HG02973 (cell line): Measurements from ENCODE around the gene ALX3.
"Not testable (repeated sequence)": the region's sequence is repeated elsewhere in the genome, so short reads cannot be mapped to it uniquely, and the experiment has no call there.

ENCODE experiments used
- ATAC-seq: cut with Tn5 transposase; IDR thresholded peaks from one replicate; pipeline ENCODE4 v1.9.1; 2021; ENCODE audit warnings: moderate library complexity; ENCODE audit not compliant: unreplicated experiment

The ALX3 gene

DNA sequence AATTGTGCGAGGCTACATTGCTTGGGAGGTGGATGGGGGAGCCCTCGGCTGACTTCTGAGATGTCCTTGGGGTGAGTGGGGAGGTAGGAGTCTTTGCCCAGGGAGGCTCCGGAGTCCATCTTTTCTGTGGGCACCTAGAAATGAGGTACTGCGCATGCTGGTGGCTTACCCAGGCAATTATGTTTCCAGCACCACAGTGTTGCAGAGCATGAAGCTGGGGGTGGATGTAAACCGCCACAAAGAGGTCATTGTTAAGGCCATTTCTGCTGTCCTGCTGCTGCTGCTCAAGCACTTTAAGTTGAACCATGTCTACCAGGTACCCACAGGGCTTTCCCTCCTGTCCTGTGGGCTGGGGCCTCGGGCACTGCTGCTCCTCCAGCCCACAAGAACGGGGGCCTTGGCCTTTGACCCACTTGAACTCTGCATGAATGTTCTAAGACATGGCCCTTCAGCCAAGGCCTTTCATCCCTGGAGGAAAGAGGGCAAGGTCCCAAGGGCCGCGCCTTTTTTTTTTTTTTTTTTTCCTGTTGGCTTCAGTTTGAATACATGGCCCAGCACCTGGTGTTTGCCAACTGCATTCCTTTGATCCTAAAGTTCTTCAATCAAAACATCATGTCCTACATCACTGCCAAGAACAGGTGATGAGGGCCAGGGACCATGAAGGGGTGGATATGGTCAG lies 21.4 kb downstream of the ALX3 start:
- no peak for ATAC-seq

DNA sequence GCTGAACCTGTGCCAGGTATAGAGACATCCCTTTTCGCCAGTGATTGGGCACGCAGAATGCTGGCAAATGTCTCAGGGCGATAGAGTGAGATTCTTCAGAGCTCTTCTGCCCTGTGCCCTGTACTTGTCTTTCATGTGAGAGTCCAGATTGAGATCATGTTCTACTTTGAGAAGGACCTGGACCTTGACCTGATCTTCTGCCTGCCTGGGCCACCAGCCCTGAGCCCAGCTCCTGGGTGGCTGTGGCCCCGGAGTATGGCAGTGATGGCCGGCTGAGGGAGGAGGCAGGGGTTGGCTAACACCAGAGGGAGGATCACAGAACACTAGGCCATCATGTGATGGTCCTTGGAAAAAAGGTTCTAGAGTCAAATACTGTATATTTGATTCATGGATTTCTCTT lies 22.2 kb downstream of the ALX3 start:
- ATAC-seq = no peak

DNA sequence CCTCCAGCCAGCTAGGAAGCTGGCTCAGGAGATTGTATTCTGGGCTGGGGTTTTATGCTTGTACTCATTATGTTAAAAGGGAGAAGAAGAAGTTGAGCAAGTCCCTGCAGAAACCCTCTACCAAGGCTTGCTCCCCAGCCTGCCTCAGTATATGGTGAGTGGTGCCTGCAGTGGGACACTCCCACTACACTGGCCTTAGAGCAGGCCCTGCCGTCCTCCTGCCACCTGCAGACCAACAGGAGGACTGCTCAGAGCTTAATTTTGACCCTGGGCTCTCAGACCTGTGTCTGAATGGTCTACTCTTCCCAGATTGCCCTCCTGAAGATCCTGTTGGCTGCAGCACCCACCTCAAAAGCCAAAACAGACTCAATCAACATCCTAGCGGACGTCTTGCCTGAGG lies 23.0 kb downstream of the ALX3 start:
- ATAC-seq = no peak

GRCh38 chr1:110043016-110043415 lies 27.5 kb downstream of the ALX3 start:
- ATAC-seq = no peak

DNA sequence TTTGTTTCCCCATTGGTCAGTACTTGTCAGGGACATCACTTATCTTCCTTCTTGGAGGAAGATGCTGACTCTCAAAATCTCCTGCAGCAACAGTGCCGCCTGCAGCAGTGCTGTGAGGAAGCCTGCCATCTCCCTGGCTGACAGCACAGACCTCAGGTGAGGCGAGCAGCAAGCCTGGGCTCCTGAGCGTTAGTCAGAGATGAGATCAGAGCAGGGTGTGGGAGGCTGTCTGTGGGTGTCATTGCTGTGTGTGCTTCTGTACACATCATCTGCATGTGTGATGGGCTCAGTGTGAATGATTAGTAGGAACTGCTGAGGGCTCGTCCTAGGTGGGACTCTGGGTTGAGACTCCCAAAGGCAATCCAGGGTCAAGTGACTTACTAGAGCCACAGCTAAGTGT lies 29.9 kb downstream of the ALX3 start:
- no peak for ATAC-seq

- ATAC-seq = no peak
Measured at GRCh38 chr1:110039641-110040040, 30.8 kb downstream of the ALX3 start.

- ATAC-seq = no peak
Measured at GRCh38 chr1:110038271-110038670, 32.2 kb downstream of the ALX3 start.

DNA sequence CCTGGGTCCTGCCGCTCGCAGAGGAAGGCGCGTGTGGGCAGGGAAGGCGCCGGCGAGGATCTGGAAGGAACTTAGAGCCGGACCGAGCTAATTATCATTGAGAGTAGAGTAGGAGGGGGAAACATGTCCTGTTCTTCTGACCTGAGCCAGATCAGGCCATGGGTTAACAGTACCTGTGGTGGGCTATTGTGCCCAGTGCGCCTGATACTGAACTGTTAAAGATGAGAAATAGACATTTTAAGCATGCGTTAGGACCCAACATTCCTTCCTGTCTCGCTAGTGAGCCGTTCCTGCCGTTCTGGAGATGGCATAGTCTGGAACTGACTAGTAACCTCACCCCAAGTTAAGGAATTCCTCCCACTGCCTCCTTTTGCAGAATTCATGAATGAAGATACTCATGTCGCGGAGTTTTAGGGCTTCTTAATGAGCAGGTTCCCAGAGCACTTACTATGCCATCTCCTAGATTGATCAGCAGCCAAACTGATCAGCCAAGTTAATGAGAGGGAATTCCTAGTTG lies 35.2 kb downstream of the ALX3 start:
- ATAC-seq = peak; percentile 9

DNA sequence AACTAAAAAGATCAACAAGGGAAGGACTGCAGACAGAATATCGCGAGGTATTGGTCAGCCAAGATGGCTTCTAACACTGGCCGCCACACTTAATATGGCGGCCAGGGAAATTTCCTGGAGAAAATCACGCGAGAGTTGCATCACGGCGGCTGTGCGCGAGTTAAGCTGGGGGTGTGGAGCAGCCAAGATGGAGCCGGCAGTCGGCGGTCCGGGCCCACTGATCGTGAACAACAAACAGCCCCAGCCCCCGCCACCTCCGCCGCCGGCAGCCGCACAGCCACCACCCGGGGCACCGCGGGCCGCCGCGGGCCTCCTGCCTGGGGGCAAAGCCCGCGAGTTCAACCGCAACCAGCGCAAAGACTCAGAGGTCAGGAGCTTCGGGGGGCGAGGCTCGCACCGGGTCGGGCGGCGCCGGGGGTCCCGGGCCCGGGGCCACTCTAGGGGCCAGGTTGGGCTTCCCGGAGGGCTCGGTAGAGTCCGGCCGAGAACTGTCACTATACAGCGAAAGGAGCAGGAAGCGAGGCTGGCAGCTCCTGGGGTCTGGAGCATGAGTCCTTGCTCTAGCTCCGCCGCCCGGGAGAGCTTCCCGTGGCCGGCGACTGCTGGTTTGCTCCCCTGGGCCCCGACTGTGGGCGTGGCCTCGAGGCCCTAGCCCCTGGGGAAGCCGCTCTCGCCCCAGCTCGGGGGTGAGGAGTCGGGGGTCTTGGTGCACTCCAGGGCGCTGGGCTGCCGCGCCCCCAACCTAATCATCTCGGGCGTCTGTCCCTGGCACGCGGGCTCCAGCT lies 35.8 kb downstream of the ALX3 start, which contains the start of gene STRIP1:
Gene STRIP1 (plus strand): TSS at position 174 of the 785 bp plus-strand sequence. CDS start 14 bp downstream, at position 188.
- ATAC-seq = peak; percentile 78

DNA sequence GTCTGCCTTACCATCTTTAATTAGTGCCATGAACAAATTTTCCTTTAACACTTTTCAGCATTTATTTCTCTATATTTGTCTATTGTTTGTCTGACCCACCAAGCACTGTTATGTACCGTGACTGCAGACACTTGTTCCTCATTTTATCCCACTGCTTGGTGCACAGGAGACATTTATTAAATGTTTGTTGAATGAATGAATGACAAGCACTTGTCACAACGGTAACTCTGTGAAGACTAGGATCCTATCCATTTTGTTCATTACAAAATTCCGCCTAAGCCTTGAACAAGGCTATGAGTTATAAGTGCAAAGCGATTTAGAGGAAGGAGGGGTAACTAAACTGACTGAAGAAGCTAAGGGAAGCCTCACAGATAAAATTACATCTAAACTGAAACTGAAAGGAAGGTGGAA lies 36.4 kb downstream of the ALX3 start:
- ATAC-seq = no peak

- ATAC-seq = no peak
Measured at GRCh38 chr1:110033421-110033820, 37.1 kb downstream of the ALX3 start.

DNA sequence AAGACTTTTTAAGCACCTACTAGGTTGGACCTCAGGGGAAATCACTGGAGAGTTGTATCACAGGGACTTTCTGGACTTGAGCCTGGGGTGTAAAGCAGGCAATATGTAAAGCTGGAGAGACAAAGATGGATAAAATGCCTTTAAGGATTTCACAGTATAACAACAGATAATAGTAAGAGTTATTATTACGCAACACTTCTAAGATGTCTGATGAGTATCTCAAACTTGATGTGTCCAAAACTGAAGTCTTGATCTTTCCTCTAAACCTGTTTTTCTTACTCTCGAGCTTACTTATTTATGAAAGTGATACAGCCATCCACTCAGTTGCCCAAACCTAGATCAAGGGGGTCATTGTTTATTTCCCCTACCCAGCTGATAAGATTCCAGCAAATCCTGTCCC lies 38.1 kb downstream of the ALX3 start:
- no peak for ATAC-seq

DNA sequence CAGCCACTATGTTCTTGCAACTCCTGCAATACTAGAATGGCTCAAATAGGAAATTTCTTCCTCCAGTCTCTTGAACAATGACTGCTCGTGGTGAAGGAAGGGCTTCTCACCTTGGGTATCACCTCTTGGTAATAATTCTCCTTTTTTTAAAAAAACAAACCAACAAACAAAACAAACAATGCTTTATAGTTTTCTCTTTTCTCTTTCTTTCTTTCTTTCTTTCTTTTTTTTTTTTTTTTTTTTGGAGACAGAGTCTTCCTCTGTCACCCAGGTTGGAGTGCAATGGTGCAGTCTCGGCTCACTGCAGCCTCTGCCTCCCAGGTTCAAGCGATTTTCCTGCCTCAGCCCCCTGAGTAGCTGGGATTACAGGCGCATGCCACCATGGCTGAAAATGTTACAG lies 39.8 kb downstream of the ALX3 start:
- not testable (repeated sequence) for ATAC-seq

DNA sequence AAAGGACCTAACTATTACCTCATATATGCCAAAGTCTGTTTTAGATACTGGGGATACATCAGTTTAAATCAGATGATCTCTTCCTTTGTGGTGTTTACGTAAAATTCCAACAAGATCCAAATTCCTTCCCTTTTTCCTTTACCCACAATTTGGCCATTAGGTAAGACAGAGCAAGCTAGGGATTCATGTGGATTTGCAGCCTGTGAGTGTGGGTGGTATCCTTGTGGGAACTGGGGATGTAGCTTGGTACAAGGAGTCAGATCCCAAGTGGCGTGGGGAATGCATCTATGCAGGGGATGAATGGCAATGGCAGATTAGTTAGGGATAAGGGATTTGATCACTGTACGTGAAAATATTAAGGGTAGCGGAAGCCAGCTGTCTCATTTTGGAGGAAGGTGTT lies 45.9 kb downstream of the ALX3 start:
- ATAC-seq = no peak

GRCh38 chr1:110021285-110021684 lies 49.2 kb downstream of the ALX3 start:
- ATAC-seq = no peak

GRCh38 chr1:110019770-110020169 lies 50.7 kb downstream of the ALX3 start:
- ATAC-seq = no peak

DNA sequence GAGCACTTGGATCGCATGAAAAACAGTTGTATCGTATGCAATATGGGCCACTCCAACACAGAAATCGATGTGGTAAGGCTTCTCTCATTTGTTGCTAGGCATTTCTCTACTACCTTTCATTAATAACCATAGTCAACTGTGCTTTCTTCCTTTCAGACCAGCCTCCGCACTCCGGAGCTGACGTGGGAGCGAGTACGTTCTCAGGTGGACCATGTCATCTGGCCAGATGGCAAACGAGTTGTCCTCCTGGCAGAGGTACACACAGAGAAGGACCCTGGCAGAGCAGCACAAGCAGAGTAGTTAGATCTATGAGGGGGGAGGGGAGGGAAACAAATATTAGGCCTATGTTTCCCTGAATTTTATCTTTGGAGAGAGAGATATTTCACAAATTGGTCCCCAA lies 52.1 kb downstream of the ALX3 start:
- no peak for ATAC-seq

- no peak for ATAC-seq
Measured at GRCh38 chr1:110017792-110018191, 52.7 kb downstream of the ALX3 start.

GRCh38 chr1:110012100-110012780 lies 58.2 kb downstream of the ALX3 start:
- peak; percentile 73 for ATAC-seq

GRCh38 chr1:110011527-110012041 lies 58.9 kb downstream of the ALX3 start:
- ATAC-seq = peak; percentile 96
